Dermis blood vessel endothelial cell (primary cell): ENCODE measurements around the gene COQ3. TPM values are rescaled to one million over a fixed set of nuclear protein-coding genes. Genes with fewer than 3 reads are reported as not detected.
"Not testable (repeated sequence)": the region's sequence is repeated elsewhere in the genome, so short reads cannot be mapped to it uniquely, and the experiment has no call there.

Source experiments
- DNase-seq: peaks from one replicate; pipeline ENCODE4 v3.0.0; 2010
- total RNA-seq: library from RNA; depleted of rRNA; stranded (reverse); fragments of >200 nt; gene quantifications from 2 replicates; pipeline ENCODE4 v1.2.3, GENCODE V29; 2014

Gene COQ3
- total RNA-seq, 1 donor from 2014 or later: 2.0 TPM

- DNase-seq: no peak
These were observed 9.5 kb downstream of the COQ3 start for GRCh38 chr6:99384507-99384906.

- DNase-seq: no peak
These were observed 15.4 kb downstream of the COQ3 start for GRCh38 chr6:99378636-99379035.

- DNase-seq: no peak
These were observed 24.5 kb downstream of the COQ3 start for GRCh38 chr6:99369533-99369932.

GRCh38 chr6:99366852-99367251 is 27.1 kb downstream of the COQ3 start:
- DNase-seq: no peak

- no peak for DNase-seq
These were observed 30.0 kb downstream of the COQ3 start for GRCh38 chr6:99364026-99364425.

- no peak for DNase-seq
These were observed 31.2 kb downstream of the COQ3 start for GRCh38 chr6:99362678-99363268.

GRCh38 chr6:99359800-99360199 is 34.2 kb downstream of the COQ3 start:
- no peak for DNase-seq

GRCh38 chr6:99356641-99357040 is 37.4 kb downstream of the COQ3 start:
- DNase-seq: no peak

- no peak for DNase-seq
These were observed 39.0 kb downstream of the COQ3 start for GRCh38 chr6:99354983-99355382.

- DNase-seq: peak; percentile 22
These were observed 40.9 kb downstream of the COQ3 start for GRCh38 chr6:99353126-99353525.

- no peak for DNase-seq
These were observed 43.4 kb downstream of the COQ3 start for GRCh38 chr6:99350573-99350972.

- peak; percentile 55 for DNase-seq
These were observed 44.5 kb downstream of the COQ3 start, which contains the start of gene FAXC for GRCh38 chr6:99349171-99350141. Gene FAXC, minus strand, starts transcription at chr6:99349674. Its CDS starts 302 bp downstream, at chr6:99349372.

GRCh38 chr6:99348288-99349170 is 45.5 kb downstream of the COQ3 start:
- no peak for DNase-seq

- DNase-seq: no peak
These were observed 46.2 kb downstream of the COQ3 start for GRCh38 chr6:99347804-99348203.

- DNase-seq: no peak
These were observed 47.4 kb downstream of the COQ3 start for GRCh38 chr6:99346595-99346994.

GRCh38 chr6:99345164-99345563 is 48.8 kb downstream of the COQ3 start:
- DNase-seq: no peak

- peak; percentile 62 for DNase-seq
These were observed 49.7 kb downstream of the COQ3 start for GRCh38 chr6:99344289-99344688.

GRCh38 chr6:99341862-99342455 is 52.0 kb downstream of the COQ3 start:
- no peak for DNase-seq

- no peak for DNase-seq
These were observed 55.8 kb downstream of the COQ3 start for GRCh38 chr6:99338188-99338587.

GRCh38 chr6:99335298-99335697 is 58.7 kb downstream of the COQ3 start:
- not testable (repeated sequence) for DNase-seq

GRCh38 chr6:99334526-99335127 is 59.4 kb downstream of the COQ3 start:
- peak; percentile 82 for DNase-seq

GRCh38 chr6:99333068-99333467 is 60.9 kb downstream of the COQ3 start:
- DNase-seq: no peak
